Epithelial cell of esophagus (primary cell): ENCODE data around the gene HLA-DQB1.

ENCODE experiments used
- DNase-seq: peaks from one replicate; pipeline ENCODE4 v3.0.0; 2010; ENCODE audit warnings: low read depth
- H3K4me3 ChIP-seq: 2 replicates; pipeline ENCODE4 v1.5.1; 2011; ENCODE audit warnings: mild to moderate bottlenecking, low read length, control low read depth
- CTCF ChIP-seq: IDR thresholded peaks from 2 replicates; pipeline ENCODE4 v1.5.1; 2011; ENCODE audit warnings: low read depth, mild to moderate bottlenecking, low read length, control low read depth, inconsistent platforms; ENCODE audit not compliant: insufficient read depth; ENCODE audit errors: missing control alignments

Gene HLA-DQB1

GRCh38 chr6:32669893-32670292, 3.4 kb upstream of the HLA-DQB1 start:
- DNase-seq, result no peak
- no peak for TF ChIP-seq CTCF
- no peak overlapping the region for H3K4me3 ChIP-seq

GRCh38 chr6:32669240-32669639, 2.8 kb upstream of the HLA-DQB1 start:
- no peak for DNase-seq
- H3K4me3 ChIP-seq, result no peak overlapping the region
- no peak for TF ChIP-seq CTCF

- peak; percentile 84 for DNase-seq
- H3K4me3 ChIP-seq, result no peak overlapping the region
- TF ChIP-seq CTCF, result no peak
Measured at GRCh38 chr6:32668226-32668747, 1.8 kb upstream of the HLA-DQB1 start.

- TF ChIP-seq CTCF, result no peak
- H3K4me3 ChIP-seq, result no peak overlapping the region
- DNase-seq, result no peak
Measured at GRCh38 chr6:32665661-32666060, 796 bp downstream of the HLA-DQB1 start.

GRCh38 chr6:32664827-32665362, 1.6 kb downstream of the HLA-DQB1 start:
- peak; percentile 14 for DNase-seq
- no peak for TF ChIP-seq CTCF
- H3K4me3 ChIP-seq, result no peak overlapping the region

GRCh38 chr6:32664354-32664753, 2.1 kb downstream of the HLA-DQB1 start:
- no peak overlapping the region for H3K4me3 ChIP-seq
- TF ChIP-seq CTCF, result no peak
- DNase-seq, result no peak

- H3K4me3 ChIP-seq, result no peak overlapping the region
- DNase-seq, result no peak
- no peak for TF ChIP-seq CTCF
Measured at GRCh38 chr6:32662836-32663235, 3.6 kb downstream of the HLA-DQB1 start.
